Activated B cell treated with CpG ODN at 0.5 μM for 24 hours (primary cell): ENCODE results near the gene SKI. TPM values are rescaled to one million over a fixed set of nuclear protein-coding genes. Genes with fewer than 3 reads are reported as not detected.

Experiments
- ATAC-seq: fragments of 200-7000 bp; cut with Tn5 transposase; one replicate; pipeline ENCODE4 v1.10.0; 2021; ENCODE audit warnings: low read depth, mild to moderate bottlenecking, moderate library complexity
- CTCF ChIA-PET: fragments of 350-600 bp; sonication (Branson Sonifier 250); formaldehyde crosslinking; loops from one replicate; lab custom pipeline; 2021; ENCODE audit warnings: antibody characterized with exemption; lab: Charles Lee
- POLR2A ChIA-PET: fragments of 350-600 bp; sonication (Branson Sonifier 250); formaldehyde crosslinking; loops from one replicate; lab custom pipeline; 2021; ENCODE audit warnings: antibody characterized with exemption; lab: Charles Lee
- DNase-seq: peaks from one replicate; pipeline ENCODE4 v3.0.0; 2022
- H3K27ac Mint-ChIP-seq: one replicate; pipeline ENCODE4 v1.8.0; 2020; ENCODE audit warnings: mixed read lengths
- H3K27me3 Mint-ChIP-seq: one replicate; pipeline ENCODE4 v1.8.0; 2021; ENCODE audit warnings: mixed read lengths
- H3K36me3 Mint-ChIP-seq: one replicate; pipeline ENCODE4 v1.8.0; 2021; ENCODE audit warnings: low read depth, mixed read lengths
- H3K4me1 Mint-ChIP-seq: one replicate; pipeline ENCODE4 v1.8.0; 2021; ENCODE audit warnings: mixed read lengths
- H3K4me3 Mint-ChIP-seq: one replicate; pipeline ENCODE4 v1.8.0; 2020; ENCODE audit warnings: mild to moderate bottlenecking, mixed read lengths
- H3K9me3 Mint-ChIP-seq: one replicate; pipeline ENCODE4 v1.8.0; 2020; ENCODE audit warnings: mixed read lengths
- intact Hi-C: fragments of 100-400 bp; cut with micrococcal nuclease; formaldehyde crosslinking; loops from one replicate; pipeline ENCODE4 v1.15.1; 2024
- total RNA-seq: library from RNA; stranded (reverse); gene quantifications from 2 replicates; pipeline ENCODE4 v1.2.3, GENCODE V29; 2022
- TF ChIP-seq, protein P1 (sequence below): fragments of 200-600 bp; IDR thresholded peaks from one replicate; pipeline ENCODE4 v1.8.0; 2022; ENCODE audit warnings: antibody characterized with exemption, mild to moderate bottlenecking

Gene SKI
- total RNA-seq: 37.2 and 37.6 TPM in 2 replicates

DNA sequence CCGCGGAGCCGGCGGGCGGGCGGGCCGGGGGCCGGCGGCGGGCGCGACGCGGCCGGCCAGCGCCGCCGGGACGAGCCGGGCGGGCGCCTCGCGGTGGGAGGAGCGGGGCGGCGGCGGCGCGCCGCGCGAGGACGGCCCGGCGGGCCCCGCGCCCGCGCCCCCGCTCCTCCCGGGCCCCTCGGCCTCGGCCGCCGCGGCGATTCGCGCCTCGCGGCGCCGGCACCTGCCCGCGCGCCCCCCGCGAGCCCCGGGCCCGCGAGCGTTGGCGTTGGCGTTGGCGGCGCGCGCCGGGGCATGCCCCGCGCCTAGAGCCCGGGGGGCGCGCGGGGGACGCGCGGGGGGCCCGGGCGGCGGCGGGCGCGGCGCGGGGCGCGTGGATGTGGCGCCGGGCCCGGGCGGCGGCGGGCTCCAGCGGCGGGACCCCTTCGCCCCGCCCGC lies at the start of gene SKI:
Gene SKI, plus strand, starts transcription at position 163 of the 438 bp plus-strand sequence. CDS start 448 bp downstream, outside the sequence.
- H3K4me1 Mint-ChIP-seq: peaks cover 42% of the 10 kb centered on the region
- TF ChIP-seq, protein P1, sequence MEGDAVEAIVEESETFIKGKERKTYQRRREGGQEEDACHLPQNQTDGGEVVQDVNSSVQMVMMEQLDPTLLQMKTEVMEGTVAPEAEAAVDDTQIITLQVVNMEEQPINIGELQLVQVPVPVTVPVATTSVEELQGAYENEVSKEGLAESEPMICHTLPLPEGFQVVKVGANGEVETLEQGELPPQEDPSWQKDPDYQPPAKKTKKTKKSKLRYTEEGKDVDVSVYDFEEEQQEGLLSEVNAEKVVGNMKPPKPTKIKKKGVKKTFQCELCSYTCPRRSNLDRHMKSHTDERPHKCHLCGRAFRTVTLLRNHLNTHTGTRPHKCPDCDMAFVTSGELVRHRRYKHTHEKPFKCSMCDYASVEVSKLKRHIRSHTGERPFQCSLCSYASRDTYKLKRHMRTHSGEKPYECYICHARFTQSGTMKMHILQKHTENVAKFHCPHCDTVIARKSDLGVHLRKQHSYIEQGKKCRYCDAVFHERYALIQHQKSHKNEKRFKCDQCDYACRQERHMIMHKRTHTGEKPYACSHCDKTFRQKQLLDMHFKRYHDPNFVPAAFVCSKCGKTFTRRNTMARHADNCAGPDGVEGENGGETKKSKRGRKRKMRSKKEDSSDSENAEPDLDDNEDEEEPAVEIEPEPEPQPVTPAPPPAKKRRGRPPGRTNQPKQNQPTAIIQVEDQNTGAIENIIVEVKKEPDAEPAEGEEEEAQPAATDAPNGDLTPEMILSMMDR: no peak
- ChIA-PET POLR2A (interaction anchor here (1.0 to 4.3 kb wide), 9 partner anchors 23 to 163 kb away, joined by 3 to 46 read pairs (median 8); partner anchors contain the start of genes FAAP20, MORN1 and RER1), CTCF (interaction anchor here (1.0 kb wide), 1 partner anchor 33 kb away, joined by 3 read pairs; the partner anchor contains the start of gene FAAP20)
- H3K36me3 Mint-ChIP-seq: peaks cover 11% of the 10 kb centered on the region
- H3K27me3 Mint-ChIP-seq: no peaks in the 10 kb centered on the region
- ATAC-seq: no peak
- H3K27ac Mint-ChIP-seq: peak within 1 kb of the TSS; percentile 88
- intact Hi-C loops: no loop called here
- peak within 1 kb of the TSS; percentile 95 for H3K4me3 Mint-ChIP-seq
- H3K9me3 Mint-ChIP-seq: no peaks in the 10 kb centered on the region
- DNase-seq: no peak

DNA sequence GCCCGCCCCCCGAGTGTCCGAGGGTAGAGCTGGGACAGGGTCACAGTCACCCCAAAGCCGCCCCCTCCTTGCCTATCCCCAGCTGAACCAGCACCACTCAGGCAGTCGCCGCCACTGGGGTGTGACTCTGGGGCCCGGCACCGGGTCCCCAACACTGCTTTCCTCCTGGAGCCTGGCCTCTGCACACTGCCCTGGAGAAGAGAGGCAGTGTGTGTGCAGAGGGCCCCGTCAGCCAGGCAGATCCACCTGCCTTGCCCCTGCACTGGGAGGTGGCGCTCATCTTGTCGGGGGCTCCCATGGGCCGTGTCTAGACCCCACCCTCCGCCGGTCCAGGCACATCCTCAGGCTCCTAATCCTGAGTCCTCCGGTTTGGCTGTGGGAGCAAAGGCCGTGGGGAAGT lies 49.2 kb upstream of the SKI start:
- DNase-seq: no peak
- intact Hi-C loops: loop anchor here (10.0 kb wide), 1 partner anchor 214 kb away; no protein-coding TSS in a partner anchor
- no peak overlapping the region for H3K27ac Mint-ChIP-seq
- H3K27me3 Mint-ChIP-seq: no peaks in the 10 kb centered on the region
- ChIA-PET POLR2A (no interaction called here), CTCF (no interaction called here)
- no peak overlapping the region for H3K4me3 Mint-ChIP-seq
- ATAC-seq: no peak
- TF ChIP-seq, protein P1: no peak
- H3K4me1 Mint-ChIP-seq: peaks cover 1% of the 10 kb centered on the region
- H3K36me3 Mint-ChIP-seq: peaks cover 33% of the 10 kb centered on the region
- H3K9me3 Mint-ChIP-seq: no peaks in the 10 kb centered on the region

GRCh38 chr1:2179283-2180013 lies 48.7 kb upstream of the SKI start:
- H3K27ac Mint-ChIP-seq: no peak overlapping the region
- no peak overlapping the region for H3K4me3 Mint-ChIP-seq
- ChIA-PET POLR2A (interaction anchor here (0.5 kb wide), 1 partner anchor 9 kb away, joined by 8 read pairs; no protein-coding TSS in a partner anchor), CTCF (no interaction called here)
- intact Hi-C loops: loop anchor here (10.0 kb wide), 1 partner anchor 215 kb away; no protein-coding TSS in a partner anchor
- no peaks in the 10 kb centered on the region for H3K9me3 Mint-ChIP-seq
- H3K36me3 Mint-ChIP-seq: peaks cover 36% of the 10 kb centered on the region
- no peaks in the 10 kb centered on the region for H3K27me3 Mint-ChIP-seq
- TF ChIP-seq, protein P1: no peak
- H3K4me1 Mint-ChIP-seq: peaks cover 1% of the 10 kb centered on the region
- ATAC-seq (no peak), DNase-seq (no peak)

DNA sequence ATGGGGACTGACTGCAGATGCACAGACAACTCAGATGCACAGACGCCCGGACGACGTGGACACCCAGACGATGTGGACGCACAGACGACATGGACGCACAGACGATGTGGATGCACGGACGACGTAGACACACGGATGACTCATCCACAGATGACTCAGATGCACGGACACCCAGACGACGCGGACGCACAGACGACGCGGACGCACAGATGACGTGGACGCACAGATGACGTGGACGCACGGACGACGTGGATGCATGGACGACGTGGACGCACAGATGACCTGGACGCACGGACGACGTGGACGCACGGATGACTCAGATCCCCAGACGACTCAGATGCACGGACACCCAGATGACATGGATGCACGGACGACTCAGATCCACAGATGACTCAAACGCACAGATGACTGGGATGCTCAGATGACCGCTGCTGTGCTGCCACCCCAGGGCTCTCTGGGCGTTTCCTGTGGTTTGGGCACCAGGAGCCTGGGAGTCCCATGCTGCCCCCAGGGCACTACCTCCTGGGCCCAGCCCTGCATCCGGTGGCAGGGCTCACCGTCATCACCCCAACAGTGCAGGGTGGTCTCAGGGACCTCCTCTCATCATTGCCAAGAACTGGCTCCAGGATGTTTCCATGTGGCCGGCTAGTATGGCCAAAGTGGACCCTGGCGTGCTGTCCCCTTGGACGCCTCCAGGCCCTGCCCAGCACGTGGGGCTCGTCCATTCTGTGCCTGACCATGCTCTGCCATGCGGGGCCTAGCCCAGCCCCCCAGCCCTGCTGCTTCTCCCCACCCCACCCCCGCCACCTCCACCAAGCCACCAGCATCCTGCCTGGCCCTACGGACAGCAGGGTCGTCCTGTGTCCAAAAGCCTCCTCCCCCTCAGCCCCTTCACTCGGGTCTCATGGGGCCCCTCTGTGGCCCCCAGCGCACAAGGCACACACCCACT lies 47.5 kb upstream of the SKI start:
- peaks cover 46% of the 10 kb centered on the region for H3K36me3 Mint-ChIP-seq
- TF ChIP-seq, protein P1: no peak
- ChIA-PET POLR2A (interaction anchor here (0.7 kb wide), 1 partner anchor 11 kb away, joined by 3 read pairs; no protein-coding TSS in a partner anchor), CTCF (no interaction called here)
- ATAC-seq (no peak), DNase-seq (no peak)
- H3K27ac Mint-ChIP-seq: no peak overlapping the region
- no peak overlapping the region for H3K4me3 Mint-ChIP-seq
- H3K27me3 Mint-ChIP-seq: no peaks in the 10 kb centered on the region
- intact Hi-C loops: no loop called here
- H3K4me1 Mint-ChIP-seq: no peaks in the 10 kb centered on the region
- no peaks in the 10 kb centered on the region for H3K9me3 Mint-ChIP-seq
